UCSD-AML1 (cell line): ENCODE measurements around the gene HLA-DPA1.
A peak's percentile ranks its signal among the peaks of the same experiment; 100 is the strongest.
"Not testable (repeated sequence)": the region's sequence is repeated elsewhere in the genome, so short reads cannot be mapped to it uniquely, and the experiment has no call there.

ENCODE experiments used
- DNase-seq: peaks from one replicate; lab custom pipeline; 2025; ENCODE audit not compliant: unreplicated experiment; lab: John Stamatoyannopoulos, UW

HLA-DPA1 gene

GRCh38 chr6:33073431-33073871, at the start of gene HLA-DPA1:
Gene HLA-DPA1, minus strand, starts transcription at chr6:33073649.
- DNase-seq = no peak

- DNase-seq = no peak
Observed at GRCh38 chr6:33123181-33123580, 49.7 kb upstream of the HLA-DPA1 start.

- DNase-seq = no peak
Observed at GRCh38 chr6:33120001-33120400, 46.6 kb upstream of the HLA-DPA1 start.

GRCh38 chr6:33118525-33119123, 45.2 kb upstream of the HLA-DPA1 start:
- no peak for DNase-seq

- no peak for DNase-seq
Observed at GRCh38 chr6:33117811-33118277, 44.4 kb upstream of the HLA-DPA1 start.

- DNase-seq = no peak
Observed at GRCh38 chr6:33116841-33117711, 43.6 kb upstream of the HLA-DPA1 start.

GRCh38 chr6:33116417-33116816, 43.0 kb upstream of the HLA-DPA1 start:
- DNase-seq = no peak

- no peak for DNase-seq
Observed at GRCh38 chr6:33114406-33114805, 41.0 kb upstream of the HLA-DPA1 start.

- no peak for DNase-seq
Observed at GRCh38 chr6:33113755-33114154, 40.3 kb upstream of the HLA-DPA1 start.

GRCh38 chr6:33112148-33112547, 38.7 kb upstream of the HLA-DPA1 start:
- no peak for DNase-seq

- DNase-seq = no peak
Observed at GRCh38 chr6:33108307-33108706, 34.9 kb upstream of the HLA-DPA1 start.

- no peak for DNase-seq
Observed at GRCh38 chr6:33107641-33108040, 34.2 kb upstream of the HLA-DPA1 start.

GRCh38 chr6:33105916-33106871, 32.7 kb upstream of the HLA-DPA1 start:
- no peak for DNase-seq

GRCh38 chr6:33105386-33105785, 31.9 kb upstream of the HLA-DPA1 start:
- DNase-seq = no peak

- no peak for DNase-seq
Observed at GRCh38 chr6:33104887-33105286, 31.4 kb upstream of the HLA-DPA1 start.

- DNase-seq = no peak
Observed at GRCh38 chr6:33103776-33104175, 30.3 kb upstream of the HLA-DPA1 start.

- not testable (repeated sequence) for DNase-seq
Observed at GRCh38 chr6:33101121-33101737, 27.8 kb upstream of the HLA-DPA1 start.

GRCh38 chr6:33095681-33096080, 22.2 kb upstream of the HLA-DPA1 start:
- no peak for DNase-seq

GRCh38 chr6:33093855-33094254, 20.4 kb upstream of the HLA-DPA1 start:
- DNase-seq = no peak

GRCh38 chr6:33092385-33092784, 18.9 kb upstream of the HLA-DPA1 start:
- no peak for DNase-seq

GRCh38 chr6:33091957-33092356, 18.5 kb upstream of the HLA-DPA1 start:
- peak; percentile 39 for DNase-seq
